ENCODE measurements around the gene RAD50.
"Not testable (repeated sequence)": the region's sequence is repeated elsewhere in the genome, so short reads cannot be mapped to it uniquely, and the experiment has no call there.

GRCh38 chr5:132522067-132522466 lies 34.7 kb upstream of the RAD50 start:
- not testable (repeated sequence) for TF ChIP-seq CTCF (conservative IDR thresholded peaks at IDR 0.05 in 1 of 2, IDR thresholded peaks at IDR 0.05 in 1 of 2; ENCODE audit: low read depth in 1 of 2, low read length in 2 of 2); EZH2 (IDR thresholded peaks at IDR 0.05; ENCODE audit: low read length, missing control alignments)

All from fibroblast of lung (primary cell).